GM04503 (cell line): ENCODE data around the gene IL16.
"Not testable (repeated sequence)": the region's sequence is repeated elsewhere in the genome, so short reads cannot be mapped to it uniquely, and the experiment has no call there.

Experiments used
- DNase-seq: peaks from one replicate; pipeline ENCODE4 v3.0.0-alpha.2; 2012; ENCODE audit warnings: low read depth

Gene IL16

GRCh38 chr15:81337713-81338157 is 141.1 kb downstream of the IL16 start:
- peak; percentile 39 for DNase-seq

- DNase-seq = peak; percentile 94
Measured at GRCh38 chr15:81338170-81339007, 141.7 kb downstream of the IL16 start.

GRCh38 chr15:81339321-81339720 is 142.6 kb downstream of the IL16 start:
- no peak for DNase-seq

GRCh38 chr15:81339851-81340250 is 143.2 kb downstream of the IL16 start:
- no peak for DNase-seq

GRCh38 chr15:81341351-81341750 is 144.7 kb downstream of the IL16 start:
- no peak for DNase-seq

- no peak for DNase-seq
Measured at GRCh38 chr15:81343371-81343770, 146.7 kb downstream of the IL16 start.

GRCh38 chr15:81346611-81347010 is 149.9 kb downstream of the IL16 start:
- DNase-seq = no peak

- DNase-seq = no peak
Measured at GRCh38 chr15:81347910-81348309, 151.2 kb downstream of the IL16 start.

GRCh38 chr15:81348691-81349090 is 152.0 kb downstream of the IL16 start:
- DNase-seq = not testable (repeated sequence)

GRCh38 chr15:81349271-81349670 is 152.6 kb downstream of the IL16 start:
- no peak for DNase-seq

GRCh38 chr15:81351651-81352050 is 155.0 kb downstream of the IL16 start:
- DNase-seq = no peak

GRCh38 chr15:81356252-81356651 is 159.6 kb downstream of the IL16 start:
- no peak for DNase-seq

GRCh38 chr15:81357180-81357686 is 160.6 kb downstream of the IL16 start:
- no peak for DNase-seq

GRCh38 chr15:81358248-81358647 is 161.6 kb downstream of the IL16 start:
- DNase-seq = no peak

GRCh38 chr15:81360491-81360890 is 163.8 kb downstream of the IL16 start:
- DNase-seq = no peak

- no peak for DNase-seq
Measured at GRCh38 chr15:81361891-81362290, 165.2 kb downstream of the IL16 start.

- no peak for DNase-seq
Measured at GRCh38 chr15:81362790-81363189, 166.1 kb downstream of the IL16 start.

- DNase-seq = no peak
Measured at GRCh38 chr15:81363276-81363675, 166.6 kb downstream of the IL16 start.
